K562 (cell line): ENCODE data around the gene UBR4. TPM values are rescaled to one million over a fixed set of nuclear protein-coding genes. Genes with fewer than 3 reads are reported as not detected.

Experiments used
- BCL6 ChIP-seq: fragments of 250-450 bp; sonication (Bioruptor Pico); IDR thresholded peaks from 2 replicates; pipeline ENCODE4 v1.4.0; 2020
- BRF2 ChIP-seq: IDR thresholded peaks from 3 replicates; pipeline ENCODE4 v1.6.1; 2011; ENCODE audit warnings: borderline replicate concordance, mild to moderate bottlenecking; ENCODE audit not compliant: insufficient read length, insufficient read depth
- CBFB ChIP-seq: sonication (generic); formaldehyde crosslinking; IDR thresholded peaks from 2 replicates; pipeline ENCODE4 v1.4.0; 2020; ENCODE audit warnings: mild to moderate bottlenecking, missing genetic modification reagents
- CCAR2 ChIP-seq: fragments of 200-400 bp; formaldehyde crosslinking; IDR thresholded peaks from 2 replicates; pipeline ENCODE4 v1.6.1; 2017; ENCODE audit warnings: mild to moderate bottlenecking, low read depth, low read length
- CEBPG ChIP-seq, 3 experiments: fragments of 200-800 bp in 1 of 3; sonication (Bioruptor generic) in 1 of 3; sonication (generic) in 1 of 3; formaldehyde crosslinking in 1 of 3; IDR thresholded peaks in 2 of 3; conservative IDR thresholded peaks in 1 of 3; 2 replicates each; pipeline versions ENCODE4 v1.6.1 to v1.8.0; 2016 to 2022; ENCODE audit warnings: missing compliant biosample characterization in 2 of 3, missing genetic modification characterization in 2 of 3, mild to moderate bottlenecking in 1 of 3, missing genetic modification reagents in 1 of 3
- GTF2A2 ChIP-seq: IDR thresholded peaks from 2 replicates; pipeline ENCODE4 v1.6.1; 2016; ENCODE audit warnings: mild to moderate bottlenecking, missing genetic modification characterization, missing compliant biosample characterization
- KLF6 ChIP-seq: fragments of 250-450 bp; sonication (Bioruptor Pico); IDR thresholded peaks from 2 replicates; pipeline ENCODE4 v1.4.0; 2020; ENCODE audit warnings: mild to moderate bottlenecking, moderate library complexity, borderline replicate concordance
- LCOR ChIP-seq: sonication (generic); formaldehyde crosslinking; IDR thresholded peaks from 2 replicates; pipeline ENCODE4 v1.8.0; 2022; ENCODE audit warnings: mild to moderate bottlenecking, missing genetic modification reagents
- MED1 ChIP-seq: sonication (generic); formaldehyde crosslinking; IDR thresholded peaks from 2 replicates; pipeline ENCODE4 v1.8.1; 2023; ENCODE audit warnings: missing genetic modification reagents, borderline replicate concordance
- NCOA1 ChIP-seq: fragments of 450-650 bp; IDR thresholded peaks from 2 replicates; pipeline ENCODE4 v1.6.1; 2016; ENCODE audit warnings: low read depth
- NEUROD1 ChIP-seq: fragments of 150-350 bp; IDR thresholded peaks from 2 replicates; pipeline ENCODE4 v1.6.1; 2014; ENCODE audit warnings: borderline replicate concordance, low read length, low read depth; ENCODE audit not compliant: partially characterized antibody
- OTX1 ChIP-seq: fragments of 450-650 bp; formaldehyde crosslinking; IDR thresholded peaks from 2 replicates; pipeline ENCODE4 v1.4.0; 2022; ENCODE audit warnings: mild to moderate bottlenecking
- PURB ChIP-seq: sonication (generic); formaldehyde crosslinking; IDR thresholded peaks from 2 replicates; pipeline ENCODE4 v1.9.0; 2021; ENCODE audit warnings: low read depth, mild to moderate bottlenecking, missing genetic modification reagents
- RAD21 ChIP-seq, 2 experiments: fragments of 250-450 bp in 1 of 2; fragments of 450-650 bp in 1 of 2; sonication (Bioruptor Pico) in 1 of 2; formaldehyde crosslinking in 1 of 2; IDR thresholded peaks in 1 of 2; conservative IDR thresholded peaks in 1 of 2; 2 replicates each; pipeline versions ENCODE4 v1.4.0 to v1.8.0; 2020 to 2022; ENCODE audit warnings: mild to moderate bottlenecking in 2 of 2, moderate library complexity in 1 of 2
- RBM25 ChIP-seq: fragments of 200-400 bp; formaldehyde crosslinking; IDR thresholded peaks from 2 replicates; pipeline ENCODE4 v1.6.1; 2018; ENCODE audit warnings: low read length, low read depth, moderate library complexity; ENCODE audit not compliant: severe bottlenecking
- SMC3 ChIP-seq: conservative IDR thresholded peaks from 2 replicates; pipeline ENCODE4 v1.6.1; 2011; ENCODE audit warnings: low read depth, low read length, improper control_type of control experiment; ENCODE audit not compliant: insufficient read depth
- TBL1XR1 ChIP-seq, 2 experiments: IDR thresholded peaks; 2 replicates each; pipeline ENCODE4 v1.6.1; 2012; ENCODE audit warnings: improper control_type of control experiment in 2 of 2, low read length in 2 of 2, mild to moderate bottlenecking in 1 of 2
- TFAP4 ChIP-seq: sonication (generic); formaldehyde crosslinking; IDR thresholded peaks from 2 replicates; pipeline ENCODE4 v1.8.0; 2022; ENCODE audit warnings: missing genetic modification reagents, mild to moderate bottlenecking, moderate library complexity, borderline replicate concordance
- ZNF3 ChIP-seq: fragments of 250-450 bp; sonication (Bioruptor Pico); IDR thresholded peaks from 2 replicates; pipeline ENCODE4 v1.5.0; 2021; ENCODE audit warnings: mild to moderate bottlenecking, moderate library complexity
- ZNF655 ChIP-seq: fragments of 250-450 bp; sonication (Bioruptor Pico); IDR thresholded peaks from 2 replicates; pipeline ENCODE4 v1.5.0; 2021
- ZNF717 ChIP-seq: fragments of 250-450 bp; sonication (Bioruptor Pico); IDR thresholded peaks from 2 replicates; pipeline ENCODE4 v1.5.0; 2021
- ZSCAN29 ChIP-seq: fragments of 450-650 bp; IDR thresholded peaks from 2 replicates; pipeline ENCODE4 v1.6.1; 2017
- polyA plus RNA-seq, 8 experiments: library from polyadenylated mRNA; depleted of rRNA in 4 of 8; stranded (reverse) in 5 of 8; unstranded in 3 of 8; fragments of >200 nt; fragmentation: Nextera tagmentation in 2 of 8; fragmentation: Illumina TruSeq in 1 of 8; extraction: Ambion mirVana in 2 of 8; extraction: Trizol in 1 of 8; gene quantifications; 2 replicates each; pipeline versions ENCODE4 v1.2.1 to v1.2.3, GENCODE V29; 2011 to 2014; ENCODE audit warnings: inconsistent platforms in 1 of 8, missing spikeins in 1 of 8
- total RNA-seq, 7 experiments: library from RNA; depleted of rRNA in 6 of 7; stranded (reverse); fragments of >200 nt in 6 of 7; fragmentation: Illumina TruSeq in 2 of 7; extraction: Trizol in 2 of 7; gene quantifications; 2 replicates each; pipeline versions ENCODE4 v1.2.1 to v1.2.3, GENCODE V29; 2011 to 2021; ENCODE audit warnings: low replicate concordance in 1 of 7
- TF ChIP-seq, protein P1 (sequence below): fragments of 250-450 bp; sonication (Bioruptor Pico); IDR thresholded peaks from 2 replicates; pipeline ENCODE4 v1.8.0; 2022; ENCODE audit warnings: inconsistent platforms, mild to moderate bottlenecking, moderate library complexity, borderline replicate concordance

The UBR4 gene
- total and polyA plus RNA-seq, 9 of the 15 experiments (the other 6 are each of a cell fraction or from before 2014, with no cell fraction given), result 55.4 to 277 (median 123) TPM

DNA sequence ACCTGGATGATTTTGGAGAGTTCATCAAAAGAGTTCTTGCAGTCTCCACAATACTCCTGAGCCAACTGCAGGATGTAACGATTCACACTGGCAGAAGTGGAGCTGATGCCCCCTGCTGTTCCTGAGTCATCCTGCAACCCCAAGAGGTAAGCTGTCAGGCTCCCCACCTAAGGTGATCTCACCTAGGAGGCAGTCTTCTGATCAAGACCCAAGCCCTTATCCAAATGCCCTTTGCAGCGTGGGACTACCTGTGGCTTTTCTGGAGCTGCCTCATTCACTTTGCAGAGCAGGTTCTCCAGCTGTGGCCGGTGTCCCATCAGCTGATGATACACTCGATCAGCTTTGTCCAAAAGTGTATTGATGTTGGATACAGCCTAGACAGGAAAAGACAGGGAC, 96.4 kb downstream of the UBR4 start (continued):
- TF ChIP-seq ZNF655 (CRISPR knock-in tag) (no peak), OTX1 (no peak), GTF2A2 (tag) (no peak), NEUROD1 (no peak), CEBPG (CRISPR knock-in tag; IDR thresholded peaks at IDR 0.05) (0 out of 2 replicates have a peak, but pooled peaks have one; percentile 16), CEBPG (tag; conservative IDR thresholded peaks at IDR 0.05 in 1 of 2, IDR thresholded peaks at IDR 0.05 in 1 of 2) (no peak), TBL1XR1 (IDR thresholded peaks at IDR 0.05; ENCODE audit: low read length in 2 of 2) (no peak), ZNF3 (CRISPR knock-in tag) (no peak), PURB (no peak), BCL6 (no peak), TFAP4 (peak; percentile 71; the same call in 1 of the 2 replicates), RBM25 (no peak), MED1 (no peak), CBFB (CRISPR knock-in tag) (no peak), ZNF717 (CRISPR knock-in tag) (no peak), KLF6 (CRISPR knock-in tag) (no peak), CCAR2 (no peak), SMC3 (peak; percentile 60; the same call in 1 of the 2 replicates), RAD21 (CRISPR knock-in tag; conservative IDR thresholded peaks at IDR 0.05 in 1 of 2, IDR thresholded peaks at IDR 0.05 in 1 of 2) (peak; percentile 57 to 68), ZSCAN29 (no peak), NCOA1 (no peak), LCOR (CRISPR knock-in tag) (peak; percentile 29; the same call in 1 of the 2 replicates), BRF2 (no peak)
- TF ChIP-seq, protein P1, sequence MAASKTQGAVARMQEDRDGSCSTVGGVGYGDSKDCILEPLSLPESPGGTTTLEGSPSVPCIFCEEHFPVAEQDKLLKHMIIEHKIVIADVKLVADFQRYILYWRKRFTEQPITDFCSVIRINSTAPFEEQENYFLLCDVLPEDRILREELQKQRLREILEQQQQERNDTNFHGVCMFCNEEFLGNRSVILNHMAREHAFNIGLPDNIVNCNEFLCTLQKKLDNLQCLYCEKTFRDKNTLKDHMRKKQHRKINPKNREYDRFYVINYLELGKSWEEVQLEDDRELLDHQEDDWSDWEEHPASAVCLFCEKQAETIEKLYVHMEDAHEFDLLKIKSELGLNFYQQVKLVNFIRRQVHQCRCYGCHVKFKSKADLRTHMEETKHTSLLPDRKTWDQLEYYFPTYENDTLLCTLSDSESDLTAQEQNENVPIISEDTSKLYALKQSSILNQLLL (CRISPR knock-in tag), result no peak
